GM13977 (cell line): Measurements from ENCODE around the gene KCNJ10.

Experiments
- DNase-seq: peaks from one replicate; pipeline ENCODE4 v3.0.0; 2012; ENCODE audit warnings: low spot score
- in situ Hi-C: fragments of 300-500 bp; cut with MboI; formaldehyde crosslinking; loops from one replicate; pipeline ENCODE4 v1.12.0; 2022; ENCODE audit warnings: low sequenced_read_pairs, low pct_unique_long_range_greater_than_20kb, mixed read lengths, inconsistent platforms; ENCODE audit not compliant: unreplicated experiment
- TF ChIP-seq, protein P1 (sequence below): IDR thresholded peaks from 2 replicates; pipeline ENCODE4 v1.5.1; 2012; ENCODE audit warnings: mild to moderate bottlenecking, control low read depth; ENCODE audit not compliant: insufficient read depth; ENCODE audit errors: extremely low read depth, missing control alignments

Gene KCNJ10

DNA sequence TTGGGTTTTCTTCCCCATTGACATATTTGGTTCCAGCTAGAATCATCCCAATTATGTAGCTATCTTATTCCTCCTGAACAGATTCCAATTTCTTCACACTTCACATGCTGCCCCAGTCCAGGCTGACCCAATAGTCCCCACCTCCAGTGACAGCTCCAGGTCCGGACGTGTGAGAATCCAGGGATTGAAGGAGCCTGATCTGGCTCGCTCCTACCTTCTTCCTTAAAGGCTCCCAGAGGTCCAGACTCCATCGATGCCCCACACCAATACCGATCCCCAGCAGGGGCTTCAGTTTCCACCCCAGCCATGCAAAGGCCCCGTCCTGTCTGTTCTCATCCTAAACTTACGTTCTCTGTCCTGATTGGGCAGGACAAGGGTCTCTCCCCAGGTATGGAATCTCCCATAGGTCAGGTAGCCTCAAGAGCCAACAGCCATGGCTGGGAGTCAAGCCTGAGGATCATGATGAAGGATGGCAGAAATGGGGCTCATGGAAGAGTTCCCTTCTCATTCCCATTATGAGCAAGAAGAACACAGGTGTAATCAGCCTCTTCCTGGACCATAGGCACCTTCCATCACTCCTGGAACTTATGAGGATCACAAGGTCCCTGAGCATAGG, 95.5 kb downstream of the KCNJ10 start:
- in situ Hi-C loops: no loop called here
- DNase-seq: no peak
- TF ChIP-seq, protein P1, sequence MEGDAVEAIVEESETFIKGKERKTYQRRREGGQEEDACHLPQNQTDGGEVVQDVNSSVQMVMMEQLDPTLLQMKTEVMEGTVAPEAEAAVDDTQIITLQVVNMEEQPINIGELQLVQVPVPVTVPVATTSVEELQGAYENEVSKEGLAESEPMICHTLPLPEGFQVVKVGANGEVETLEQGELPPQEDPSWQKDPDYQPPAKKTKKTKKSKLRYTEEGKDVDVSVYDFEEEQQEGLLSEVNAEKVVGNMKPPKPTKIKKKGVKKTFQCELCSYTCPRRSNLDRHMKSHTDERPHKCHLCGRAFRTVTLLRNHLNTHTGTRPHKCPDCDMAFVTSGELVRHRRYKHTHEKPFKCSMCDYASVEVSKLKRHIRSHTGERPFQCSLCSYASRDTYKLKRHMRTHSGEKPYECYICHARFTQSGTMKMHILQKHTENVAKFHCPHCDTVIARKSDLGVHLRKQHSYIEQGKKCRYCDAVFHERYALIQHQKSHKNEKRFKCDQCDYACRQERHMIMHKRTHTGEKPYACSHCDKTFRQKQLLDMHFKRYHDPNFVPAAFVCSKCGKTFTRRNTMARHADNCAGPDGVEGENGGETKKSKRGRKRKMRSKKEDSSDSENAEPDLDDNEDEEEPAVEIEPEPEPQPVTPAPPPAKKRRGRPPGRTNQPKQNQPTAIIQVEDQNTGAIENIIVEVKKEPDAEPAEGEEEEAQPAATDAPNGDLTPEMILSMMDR: no peak

DNA sequence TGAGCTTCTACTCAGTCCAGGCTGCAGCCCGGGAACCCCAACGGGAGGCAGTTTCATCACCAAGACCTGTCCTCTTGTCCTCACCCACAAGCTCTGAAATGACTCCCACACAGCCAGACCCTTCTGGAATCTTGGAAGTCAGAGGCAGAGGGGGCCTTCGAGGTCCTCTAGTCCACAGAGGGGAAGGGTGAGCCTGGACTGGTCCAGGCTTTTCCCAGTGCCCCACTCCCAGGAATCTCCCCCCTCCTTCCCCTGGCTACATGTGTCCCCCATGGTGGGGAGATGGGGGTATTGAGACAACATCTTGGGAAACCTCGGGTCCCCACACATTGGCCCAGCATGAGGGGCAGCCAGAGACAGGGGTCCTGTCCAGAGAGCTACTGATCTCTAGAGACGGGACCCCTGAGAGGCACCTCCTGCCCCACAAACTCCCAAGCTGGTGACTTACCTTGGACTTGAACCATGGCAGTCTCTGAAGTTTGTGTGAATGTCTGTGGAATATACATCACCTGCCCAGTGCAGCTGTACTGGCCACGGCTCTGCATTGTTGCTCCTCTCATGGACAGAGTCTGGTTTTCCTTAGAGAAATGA, 96.5 kb downstream of the KCNJ10 start:
- TF ChIP-seq, protein P1: no peak
- DNase-seq: no peak
- in situ Hi-C loops: no loop called here

DNA sequence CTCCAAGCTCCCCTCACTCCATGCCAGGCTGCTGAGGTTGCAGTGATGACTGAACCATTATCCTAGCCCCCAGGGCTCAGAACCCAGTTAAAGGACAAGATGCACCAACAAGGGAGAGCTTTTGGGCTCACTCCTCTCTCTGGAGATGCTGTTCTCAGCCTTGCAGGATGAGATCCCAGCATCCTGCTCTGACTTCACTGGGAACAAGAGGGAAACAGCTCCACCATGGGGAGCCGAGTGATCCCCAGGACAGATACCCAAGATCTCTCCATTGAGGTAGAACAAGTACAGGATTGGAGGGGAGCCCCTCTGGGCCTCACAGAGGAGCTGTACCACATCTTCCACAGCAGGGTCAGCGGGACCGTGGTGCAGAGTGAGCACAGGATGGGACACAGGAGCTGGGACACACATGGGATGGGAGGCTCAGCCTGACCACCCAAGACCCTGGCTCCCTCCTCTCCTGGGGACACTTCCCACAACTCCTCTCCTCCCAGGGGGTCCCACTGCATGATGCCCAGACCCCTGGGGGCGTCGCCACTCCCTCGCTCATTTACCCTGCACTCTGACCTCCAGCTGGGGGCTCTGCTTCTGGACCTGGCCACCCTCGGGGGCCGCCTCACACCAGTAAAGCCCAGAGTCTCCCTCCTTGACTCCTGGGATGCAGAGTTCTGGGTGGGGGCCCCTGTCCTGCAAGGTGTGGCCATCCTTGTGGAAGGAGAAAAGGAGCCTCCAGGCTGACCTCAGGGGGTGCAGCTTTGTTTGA, 97.3 kb downstream of the KCNJ10 start:
- in situ Hi-C loops: no loop called here
- no peak for DNase-seq
- TF ChIP-seq, protein P1: no peak

DNA sequence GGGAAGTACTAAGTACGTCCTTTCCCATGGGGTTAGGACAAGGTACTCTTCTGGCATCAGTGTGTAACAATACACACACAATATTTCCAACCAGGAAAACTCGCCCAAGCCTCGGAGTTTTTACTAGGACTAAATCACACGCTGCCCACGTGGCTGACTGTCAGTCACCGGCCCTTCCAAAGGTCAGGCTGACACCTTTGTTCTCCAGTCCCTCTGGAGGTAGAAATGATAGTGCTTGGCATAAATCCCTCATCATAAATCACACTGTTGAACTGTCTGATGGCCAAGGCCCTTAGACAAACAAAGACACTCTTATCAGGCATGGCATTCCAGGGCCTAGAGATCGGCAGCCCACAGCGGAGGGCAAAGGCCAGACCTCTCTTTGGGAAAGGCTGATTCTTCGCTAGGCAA, 99.0 kb downstream of the KCNJ10 start:
- in situ Hi-C loops: no loop called here
- no peak for DNase-seq
- TF ChIP-seq, protein P1: no peak

DNA sequence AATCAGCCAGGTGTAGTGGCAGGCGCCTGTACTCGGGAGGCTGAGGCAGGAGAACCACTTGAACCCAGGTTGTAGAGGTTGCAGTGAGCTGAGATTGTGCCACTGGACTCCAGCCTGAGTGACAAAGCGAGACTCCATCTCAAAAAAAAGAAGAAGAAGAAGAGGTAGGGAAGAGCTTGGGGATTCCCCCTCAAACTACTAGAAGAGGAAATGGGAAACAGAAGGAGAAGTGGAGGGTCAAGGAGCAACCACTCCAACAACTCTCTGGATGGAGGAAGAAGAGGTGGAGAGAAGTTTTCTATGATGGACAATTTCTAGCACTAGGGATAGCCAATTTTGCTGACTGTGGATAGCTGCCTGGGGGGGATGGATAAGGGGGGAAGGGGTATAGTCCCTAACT, 101.1 kb downstream of the KCNJ10 start:
- TF ChIP-seq, protein P1: no peak
- no peak for DNase-seq
- in situ Hi-C loops: no loop called here

DNA sequence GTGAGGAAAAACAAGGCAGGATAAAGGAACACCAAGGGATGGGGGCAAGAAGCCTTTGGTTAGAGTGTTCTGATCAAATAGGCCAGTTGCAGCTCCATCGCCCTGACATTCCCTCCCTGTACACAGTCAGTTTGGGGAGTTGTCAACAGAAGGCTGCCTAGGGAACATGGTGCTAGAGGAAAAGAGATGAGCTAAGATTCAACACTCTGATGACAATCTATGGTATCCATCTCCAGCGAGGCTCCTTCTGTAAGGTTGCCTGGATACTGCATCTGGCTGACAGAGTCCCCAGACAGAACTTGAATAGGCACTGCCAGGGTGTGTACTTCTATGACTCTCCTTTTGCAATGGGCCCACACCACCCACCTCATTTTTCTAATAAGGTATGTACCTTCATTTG, 104.7 kb downstream of the KCNJ10 start:
- TF ChIP-seq, protein P1: no peak
- DNase-seq: no peak
- in situ Hi-C loops: no loop called here
